SK-N-SH (cell line): ENCODE measurements around the gene POC1B.

Experiments used
- CTCF ChIP-seq: fragments of 200-600 bp; sonication (generic); IDR thresholded peaks from 2 replicates; pipeline ENCODE4 v1.6.1; 2017; ENCODE audit warnings: antibody characterized with exemption, mild to moderate bottlenecking, moderate library complexity
- PBX3 ChIP-seq: IDR thresholded peaks from 2 replicates; pipeline ENCODE4; 2012
- POLR2AphosphoS5 ChIP-seq: IDR thresholded peaks from 2 replicates; pipeline ENCODE4 v1.6.1; 2012; ENCODE audit warnings: low read depth, low read length
- RAD21 ChIP-seq: IDR thresholded peaks from 2 replicates; pipeline ENCODE4 v1.6.1; 2012; ENCODE audit warnings: mild to moderate bottlenecking, low read length
- RCOR1 ChIP-seq: fragments of 150-350 bp; IDR thresholded peaks from 2 replicates; pipeline ENCODE4 v1.6.1; 2017; ENCODE audit warnings: antibody characterized with exemption, low read length
- SIN3A ChIP-seq: IDR thresholded peaks from 2 replicates; pipeline ENCODE4 v1.6.1; 2012; ENCODE audit warnings: low read depth, mild to moderate bottlenecking, low read length, moderate library complexity, borderline replicate concordance
- TAF1 ChIP-seq: IDR thresholded peaks from 2 replicates; pipeline ENCODE4 v1.6.1; 2012; ENCODE audit warnings: low read depth, mild to moderate bottlenecking, low read length, moderate library complexity, borderline replicate concordance
- USF2 ChIP-seq: fragments of 150-350 bp; IDR thresholded peaks from 2 replicates; pipeline ENCODE4 v1.6.1; 2017; ENCODE audit warnings: antibody characterized with exemption, low read length, low read depth, borderline replicate concordance

- no peak for TF ChIP-seq TAF1
- TF ChIP-seq CTCF = no peak
- no peak for TF ChIP-seq POLR2AphosphoS5
- no peak for TF ChIP-seq RCOR1
- TF ChIP-seq SIN3A = no peak
- TF ChIP-seq USF2 = no peak
- no peak for TF ChIP-seq PBX3
- no peak for TF ChIP-seq RAD21
These were observed 39.6 kb downstream of the POC1B start for GRCh38 chr12:89486264-89486663.
